Esophagus muscularis mucosa (tissue), 4 donors: Measurements from ENCODE around the gene NCKAP5. TPM values are rescaled to one million over a fixed set of nuclear protein-coding genes. Genes with fewer than 3 reads are reported as not detected.

Source experiments
- DNase-seq: peaks from one replicate; pipeline ENCODE4 v3.0.0-alpha.2; 2017; ENCODE audit errors: extremely low spot score
- H3K27ac ChIP-seq, 4 donors: fragments of 200-600 bp; sonication (generic); replicated peaks in 1 of 4; 1 replicate in 3 of 4; 2 replicates in 1 of 4; pipeline ENCODE4 v1.5.1; 2016 to 2019; ENCODE audit warnings: mild to moderate bottlenecking in 1 of 4
- H3K27me3 ChIP-seq, 4 donors: fragments of 200-600 bp; sonication (generic); one replicate each; pipeline versions ENCODE4 v1.5.1 to v1.6.0; 2016 to 2019
- H3K36me3 ChIP-seq, 4 donors: fragments of 200-600 bp; sonication (generic); one replicate each; pipeline ENCODE4 v1.5.1; 2016 to 2019
- H3K4me1 ChIP-seq, 4 donors: fragments of 200-600 bp; sonication (generic); one replicate each; pipeline ENCODE4 v1.5.1; 2016 to 2019
- H3K4me3 ChIP-seq, 4 donors: fragments of 200-600 bp; sonication (generic); 1 replicate in 2 of 4; 2 replicates in 2 of 4; pipeline ENCODE4 v1.5.1; 2016 to 2019; ENCODE audit warnings: mild to moderate bottlenecking in 4 of 4, moderate library complexity in 1 of 4
- H3K9me3 ChIP-seq, 4 donors: fragments of 200-600 bp; sonication (generic); 1 replicate in 3 of 4; 2 replicates in 1 of 4; pipeline ENCODE4 v1.5.1; 2016 to 2019
- CTCF ChIP-seq, 3 experiments: fragments of 200-600 bp in 2 of 3; fragments of 450-650 bp in 1 of 3; sonication (generic) in 2 of 3; IDR thresholded peaks; one replicate each; pipeline ENCODE4 v1.5.1; 2017 to 2019; ENCODE audit warnings: antibody characterized with exemption in 3 of 3, mild to moderate bottlenecking in 2 of 3, moderate library complexity in 1 of 3
- EP300 ChIP-seq: sonication (generic); formaldehyde crosslinking; IDR thresholded peaks from one replicate; pipeline ENCODE4 v1.6.1; 2017; ENCODE audit warnings: antibody characterized with exemption
- POLR2A ChIP-seq: fragments of 450-650 bp; IDR thresholded peaks from one replicate; pipeline ENCODE4 v1.6.1; 2017; ENCODE audit warnings: antibody characterized with exemption, moderate library complexity, mild to moderate bottlenecking, low read depth
- POLR2AphosphoS5 ChIP-seq, 2 donors: sonication (generic); formaldehyde crosslinking; IDR thresholded peaks; one replicate each; pipeline ENCODE4 v1.6.1; 2017; ENCODE audit warnings: antibody characterized with exemption in 2 of 2
- WGBS: methylation state at CpG from one replicate; pipeline ENCODE4 v1.1.5; 2018; 5-methylcytosine and 5-hydroxymethylcytosine counted together
- intact Hi-C: fragments of 100-400 bp; cut with DNase I; formaldehyde crosslinking; loops from one replicate; pipeline ENCODE4 v1.15.1; 2023
- total RNA-seq, 4 donors: library from RNA; depleted of rRNA; stranded (reverse); fragments of >200 nt; gene quantifications; one replicate each; pipeline versions ENCODE4 v1.1.0 to v1.2.1, GENCODE V29; 2016

NCKAP5 gene
- total RNA-seq, 4 donors from 2014 or later: 0.33 to 1.8 (median 1.0) TPM

- intact Hi-C loops: no loop called here
- TF ChIP-seq POLR2AphosphoS5 (IDR thresholded peaks at IDR 0.05) (no peak), EP300 (no peak), POLR2A (no peak), CTCF (IDR thresholded peaks at IDR 0.05) (no peak)
- 79% methylated on average over 4 of the region's 4 CpGs for WGBS
- Histone ChIP-seq H3K36me3 (no peaks in the 10 kb centered on the region), H3K27me3 (no peaks in the 10 kb centered on the region), H3K27ac (no peak overlapping the region), H3K9me3 (no peaks in the 10 kb centered on the region), H3K4me3 (no peak overlapping the region), H3K4me1 (no peaks in the 10 kb centered on the region)
- peak; percentile 60 for DNase-seq
Observed at GRCh38 chr2:133312038-133312729, 256.1 kb downstream of the NCKAP5 start.

DNA sequence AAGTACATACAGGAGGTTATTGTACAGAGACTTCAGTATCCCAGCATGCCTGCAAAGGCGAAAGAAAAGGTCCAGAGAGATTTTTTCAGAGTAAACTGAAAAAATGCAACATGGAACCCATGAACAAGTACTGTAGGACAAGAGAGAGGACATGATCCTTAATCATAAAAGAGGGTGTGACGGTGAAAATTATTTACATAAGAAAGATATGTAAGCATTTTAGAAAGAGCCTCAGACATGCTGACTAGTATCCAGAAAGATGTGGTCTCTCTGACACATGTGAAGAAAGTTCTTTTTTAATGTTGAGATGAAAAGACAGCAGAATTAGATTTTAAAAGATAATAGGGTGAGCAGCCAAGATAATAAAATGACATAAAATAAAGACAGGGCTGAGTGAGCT lies 262.0 kb downstream of the NCKAP5 start:
- intact Hi-C loops: no loop called here
- WGBS: 87% methylated on average over 2 of the region's 2 CpGs
- Histone ChIP-seq H3K27ac (no peak overlapping the region), H3K9me3 (no peaks in the 10 kb centered on the region), H3K27me3 (no peaks in the 10 kb centered on the region), H3K36me3 (no peaks in the 10 kb centered on the region), H3K4me3 (no peak overlapping the region), H3K4me1 (no peaks in the 10 kb centered on the region)
- no peak for TF ChIP-seq CTCF (IDR thresholded peaks at IDR 0.05)
- no peak for TF ChIP-seq POLR2A
- TF ChIP-seq POLR2AphosphoS5 (IDR thresholded peaks at IDR 0.05): no peak
- TF ChIP-seq EP300: no peak
- no peak for DNase-seq

GRCh38 chr2:133304344-133304743 lies 263.9 kb downstream of the NCKAP5 start:
- no peaks in the 10 kb centered on the region for H3K4me1 ChIP-seq
- no peaks in the 10 kb centered on the region for H3K9me3 ChIP-seq
- no peaks in the 10 kb centered on the region for H3K27me3 ChIP-seq
- 71% methylated on average over 3 of the region's 3 CpGs for WGBS
- no peak overlapping the region for H3K4me3 ChIP-seq
- DNase-seq: no peak
- H3K27ac ChIP-seq: no peak overlapping the region
- TF ChIP-seq EP300 (no peak), CTCF (IDR thresholded peaks at IDR 0.05) (no peak), POLR2A (no peak), POLR2AphosphoS5 (IDR thresholded peaks at IDR 0.05) (no peak)
- H3K36me3 ChIP-seq: no peaks in the 10 kb centered on the region
- intact Hi-C loops: no loop called here

GRCh38 chr2:133303150-133303549 lies 265.1 kb downstream of the NCKAP5 start:
- TF ChIP-seq POLR2A (no peak), POLR2AphosphoS5 (IDR thresholded peaks at IDR 0.05) (no peak), CTCF (IDR thresholded peaks at IDR 0.05) (no peak), EP300 (no peak)
- no peak for DNase-seq
- Histone ChIP-seq H3K4me1 (no peaks in the 10 kb centered on the region), H3K9me3 (no peaks in the 10 kb centered on the region), H3K36me3 (no peaks in the 10 kb centered on the region), H3K4me3 (no peak overlapping the region), H3K27ac (no peak overlapping the region), H3K27me3 (no peaks in the 10 kb centered on the region)
- intact Hi-C loops: no loop called here
- WGBS: 72% methylated on average over 1 of the region's 1 CpG

DNA sequence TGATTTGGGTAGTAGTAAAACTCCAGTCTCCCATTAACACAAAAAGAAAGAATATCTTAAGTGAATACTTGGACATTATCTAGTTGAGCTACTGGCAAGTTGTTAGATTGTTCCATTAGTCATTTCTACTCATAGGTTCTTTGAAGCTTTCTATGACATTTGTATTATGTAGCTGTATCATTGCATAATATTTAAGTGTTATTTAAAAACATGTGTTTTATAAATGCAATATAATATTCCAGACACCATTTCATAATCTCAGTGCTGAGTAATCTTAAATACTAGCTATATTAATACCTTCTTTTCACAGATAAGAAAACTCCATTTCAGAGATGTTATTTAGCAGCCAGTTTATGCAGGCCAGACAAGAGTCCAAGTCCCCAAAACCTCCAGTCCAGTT lies 271.9 kb downstream of the NCKAP5 start:
- no peak overlapping the region for H3K4me3 ChIP-seq
- no peaks in the 10 kb centered on the region for H3K9me3 ChIP-seq
- DNase-seq: no peak
- H3K4me1 ChIP-seq: no peaks in the 10 kb centered on the region
- H3K27me3 ChIP-seq: no peaks in the 10 kb centered on the region
- no peak for TF ChIP-seq EP300
- no peak for TF ChIP-seq POLR2A
- no peak for TF ChIP-seq POLR2AphosphoS5 (IDR thresholded peaks at IDR 0.05)
- no peak for TF ChIP-seq CTCF (IDR thresholded peaks at IDR 0.05)
- no peaks in the 10 kb centered on the region for H3K36me3 ChIP-seq
- no peak overlapping the region for H3K27ac ChIP-seq
- intact Hi-C loops: no loop called here
